Activated T-cell treated with anti-CD3 and anti-CD28 coated beads for 1 hour (primary cell): ENCODE results near the gene ACSS1.

Source experiments
- DNase-seq: peaks from one replicate; pipeline ENCODE4 v3.0.0-alpha.2; 2020; ENCODE audit warnings: low read depth

Gene ACSS1

DNA sequence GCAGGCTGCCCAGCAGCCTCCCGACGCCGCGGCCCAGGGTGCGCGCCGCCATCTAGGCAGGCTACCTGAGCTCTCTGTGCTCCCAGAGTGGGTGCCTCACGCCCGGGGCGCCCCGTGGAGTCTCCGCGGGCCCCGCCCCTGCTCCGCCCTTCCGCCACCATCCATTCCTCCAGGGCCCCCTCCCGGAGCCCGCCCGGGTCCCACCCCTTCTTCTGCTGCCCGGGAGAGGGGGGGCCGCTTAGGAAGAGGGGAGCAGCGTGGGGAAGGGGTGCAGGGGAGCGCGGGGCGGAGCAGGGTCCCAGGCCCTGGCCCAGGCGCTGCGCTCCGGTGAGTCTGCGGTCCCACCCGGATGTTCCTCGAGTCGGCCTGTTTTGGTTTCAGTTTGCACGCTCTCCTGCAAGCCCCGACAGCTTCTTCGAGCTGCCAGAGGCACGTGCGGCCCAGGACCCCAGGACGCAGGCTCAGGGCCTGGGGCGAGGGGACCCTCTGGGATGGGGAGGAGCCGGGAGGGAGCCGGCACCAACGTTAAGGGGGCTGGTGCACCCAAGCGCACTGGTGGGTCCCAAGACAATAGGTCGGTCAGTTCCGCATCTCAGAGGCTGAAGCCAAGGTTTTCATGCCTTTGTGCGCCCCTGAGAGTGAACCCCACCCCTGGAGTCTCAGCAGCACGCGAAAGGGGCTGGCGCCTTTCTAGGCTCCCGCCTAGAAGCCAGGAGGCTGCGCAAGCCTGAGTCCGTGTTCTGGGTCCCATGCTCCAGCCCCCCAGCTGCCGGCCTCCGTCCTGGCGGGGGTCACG is at the start of gene ACSS1:
Gene ACSS1, minus strand, starts transcription at position 89 of the 796 bp plus-strand sequence. Its CDS starts 37 bp downstream, at position 52.
- DNase-seq = peak; percentile 61

DNA sequence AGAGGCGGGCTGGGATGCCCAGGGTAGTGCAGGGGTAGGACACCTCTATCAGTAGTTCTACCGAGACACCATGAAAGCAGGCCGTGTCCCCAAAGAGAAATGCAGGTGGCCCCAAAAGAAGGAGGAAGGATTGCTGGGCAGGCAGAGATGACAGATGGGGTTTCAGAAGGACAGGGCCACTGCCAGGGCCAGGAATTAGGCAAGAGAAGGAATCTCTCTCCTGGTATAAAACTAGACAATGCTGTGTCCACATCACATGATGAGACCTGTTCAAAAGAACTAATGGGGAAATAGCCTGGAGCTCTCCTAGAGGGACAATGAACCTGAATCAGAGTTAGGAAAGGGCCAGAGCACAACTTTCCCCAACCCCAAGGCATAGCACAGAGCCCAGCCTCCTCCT is 45.6 kb upstream of the ACSS1 start:
- no peak for DNase-seq

- no peak for DNase-seq
Measured at GRCh38 chr20:25100914-25101313, 43.0 kb upstream of the ACSS1 start.

DNA sequence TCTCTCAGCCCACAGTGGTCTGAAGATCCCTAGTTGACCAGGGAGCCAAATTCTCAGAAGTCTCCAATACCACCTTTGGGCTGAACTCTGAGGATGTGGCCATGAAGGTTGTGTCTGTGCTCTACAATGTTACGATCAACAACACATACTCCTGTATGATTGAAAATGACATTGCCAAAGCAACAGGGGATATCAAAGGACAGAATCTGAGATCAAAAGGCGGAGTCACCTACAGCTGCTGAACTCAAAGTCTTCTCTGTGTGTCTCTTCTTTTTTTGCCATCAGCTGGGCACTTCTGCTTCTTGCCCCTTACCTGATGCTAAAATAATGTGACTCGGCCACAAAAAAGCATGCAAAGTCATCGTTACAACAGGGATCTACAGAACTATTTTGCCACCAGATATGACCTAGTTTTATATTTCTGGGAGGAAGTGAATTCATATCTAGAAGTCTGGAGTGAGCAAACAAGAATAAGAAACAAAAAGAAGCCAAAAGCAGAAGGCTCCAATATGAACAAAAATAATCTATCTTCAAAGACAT is 41.7 kb upstream of the ACSS1 start:
- no peak for DNase-seq

DNA sequence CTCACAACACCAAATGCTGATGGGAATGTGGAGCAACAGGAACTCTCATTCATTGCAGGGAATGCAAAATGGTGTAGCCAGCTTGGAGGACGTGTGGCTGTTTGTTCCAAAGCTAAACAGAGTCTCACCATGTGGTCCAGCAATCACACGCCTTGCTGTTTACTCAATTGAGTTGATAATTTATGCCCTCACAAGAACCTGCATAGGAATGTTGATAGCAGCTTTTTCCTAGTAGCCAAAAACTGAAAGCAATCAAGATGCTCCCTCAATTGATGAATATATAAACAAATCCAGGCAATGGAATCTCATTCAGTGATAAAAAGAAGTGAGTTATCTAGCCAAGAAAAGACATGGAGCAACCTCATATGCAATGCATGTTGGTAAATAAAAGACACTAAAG is 39.6 kb upstream of the ACSS1 start:
- DNase-seq = no peak

DNA sequence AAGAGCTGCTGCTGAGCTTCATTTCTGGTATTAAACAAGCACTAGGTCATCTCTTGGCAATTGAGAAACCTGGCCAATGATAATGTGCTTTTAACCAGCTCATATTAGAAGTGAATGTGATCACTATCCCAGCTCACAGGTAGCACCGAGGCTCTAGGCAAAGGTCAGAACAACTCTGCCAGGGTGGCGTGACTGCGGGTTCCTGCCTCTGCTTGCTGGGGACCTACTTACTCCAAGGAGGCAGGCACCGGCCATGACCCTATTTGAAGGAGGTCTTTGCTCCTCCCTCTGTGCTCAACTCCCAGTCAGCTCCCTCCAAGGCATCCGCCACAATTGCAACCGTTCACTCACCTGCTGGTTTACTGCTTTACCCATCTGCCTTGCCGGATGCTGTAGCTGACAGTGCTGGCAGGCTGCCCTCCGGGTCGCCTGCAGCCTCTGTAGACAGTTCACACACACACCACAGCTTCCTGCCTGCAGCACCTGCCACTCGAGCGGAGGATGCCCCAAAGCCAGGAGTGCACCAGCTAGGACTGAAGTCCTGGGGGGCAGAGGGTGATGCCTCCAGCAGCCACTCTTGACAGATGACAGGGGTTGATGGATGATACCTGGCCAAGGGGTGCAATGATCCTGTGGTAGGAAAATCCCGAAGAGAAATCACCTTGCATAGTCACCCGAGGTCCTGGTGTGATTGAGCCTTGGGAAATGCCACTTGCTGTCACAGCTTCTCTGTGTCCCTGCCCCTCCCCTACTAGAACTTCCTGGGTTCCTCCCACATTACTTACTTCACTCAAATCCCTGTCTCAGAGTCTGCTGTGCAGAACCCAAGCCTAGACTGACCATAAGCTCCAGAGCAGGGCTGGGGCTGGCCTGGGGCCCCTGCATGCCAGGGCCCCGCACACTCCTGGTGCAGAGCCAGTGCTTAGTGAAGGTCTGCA is 32.8 kb upstream of the ACSS1 start:
- peak; percentile 59 for DNase-seq

- DNase-seq = no peak
Measured at GRCh38 chr20:25089662-25090061, 31.7 kb upstream of the ACSS1 start.

- no peak for DNase-seq
Measured at GRCh38 chr20:25089096-25089495, 31.2 kb upstream of the ACSS1 start.

- DNase-seq = no peak
Measured at GRCh38 chr20:25088267-25088666, 30.3 kb upstream of the ACSS1 start.

DNA sequence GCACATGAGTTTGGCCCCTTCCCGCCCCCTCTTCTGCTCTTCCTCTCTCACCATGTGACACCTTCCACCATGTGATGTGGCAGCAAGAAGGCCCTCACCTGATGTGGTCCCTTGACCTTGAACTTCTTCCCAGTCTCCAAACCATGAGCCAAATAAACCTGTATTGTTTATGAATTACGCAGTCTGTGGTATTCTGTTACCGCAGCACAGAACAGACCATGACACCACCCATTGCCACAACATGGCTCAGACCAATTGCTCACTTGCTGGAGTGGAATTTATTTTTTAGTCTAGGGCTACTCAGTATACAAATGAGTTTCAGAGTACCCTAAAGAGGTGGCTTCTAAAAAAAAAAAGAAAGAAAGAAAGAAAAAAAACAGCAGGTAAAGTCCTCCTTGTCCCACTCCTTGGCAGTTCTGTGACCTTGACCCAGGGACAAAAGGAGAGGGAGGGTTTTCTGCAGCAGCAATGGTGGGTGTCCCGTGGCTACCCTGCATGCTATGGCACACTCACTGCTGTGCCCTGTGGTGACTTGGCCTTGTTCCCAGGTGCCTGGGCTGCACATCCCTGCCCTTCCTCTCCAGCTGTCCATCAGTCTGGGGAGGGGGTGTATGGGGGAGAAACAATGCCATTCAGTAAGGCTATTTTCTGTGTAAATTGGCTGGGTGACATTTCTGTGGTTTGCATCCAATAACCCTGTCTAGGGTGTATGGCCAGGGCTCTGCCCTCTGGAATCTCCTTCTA is 29.4 kb upstream of the ACSS1 start:
- no peak for DNase-seq

- DNase-seq = no peak
Measured at GRCh38 chr20:25085756-25086495, 28.0 kb upstream of the ACSS1 start.

DNA sequence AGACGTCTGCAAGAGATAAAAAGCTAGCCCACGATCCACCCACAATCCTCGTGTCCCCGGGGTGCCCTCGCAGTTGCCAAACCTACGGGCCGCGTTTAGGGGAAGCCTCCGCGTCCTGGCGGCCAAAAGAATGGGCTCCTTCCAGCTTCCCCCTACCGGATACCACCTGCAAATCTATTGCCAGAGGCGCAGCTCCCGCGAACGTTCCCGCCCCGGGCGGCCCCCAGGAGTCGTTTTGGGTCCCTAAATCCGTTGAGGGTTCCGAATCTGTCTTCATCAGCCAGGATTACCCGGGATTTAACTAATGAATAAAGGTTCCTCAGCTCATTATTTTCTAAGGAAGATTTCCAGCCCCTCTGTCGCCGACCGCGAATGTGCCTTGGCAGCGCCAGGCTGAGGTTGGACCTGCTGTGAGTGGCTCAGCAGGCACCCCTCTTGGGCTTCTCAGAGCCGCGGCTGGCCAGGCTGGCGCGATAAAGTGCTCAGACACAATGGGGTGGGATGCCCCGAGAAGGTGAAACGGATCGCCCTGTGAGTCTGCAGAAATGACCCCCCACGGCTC is 26.8 kb upstream of the ACSS1 start:
- no peak for DNase-seq

DNA sequence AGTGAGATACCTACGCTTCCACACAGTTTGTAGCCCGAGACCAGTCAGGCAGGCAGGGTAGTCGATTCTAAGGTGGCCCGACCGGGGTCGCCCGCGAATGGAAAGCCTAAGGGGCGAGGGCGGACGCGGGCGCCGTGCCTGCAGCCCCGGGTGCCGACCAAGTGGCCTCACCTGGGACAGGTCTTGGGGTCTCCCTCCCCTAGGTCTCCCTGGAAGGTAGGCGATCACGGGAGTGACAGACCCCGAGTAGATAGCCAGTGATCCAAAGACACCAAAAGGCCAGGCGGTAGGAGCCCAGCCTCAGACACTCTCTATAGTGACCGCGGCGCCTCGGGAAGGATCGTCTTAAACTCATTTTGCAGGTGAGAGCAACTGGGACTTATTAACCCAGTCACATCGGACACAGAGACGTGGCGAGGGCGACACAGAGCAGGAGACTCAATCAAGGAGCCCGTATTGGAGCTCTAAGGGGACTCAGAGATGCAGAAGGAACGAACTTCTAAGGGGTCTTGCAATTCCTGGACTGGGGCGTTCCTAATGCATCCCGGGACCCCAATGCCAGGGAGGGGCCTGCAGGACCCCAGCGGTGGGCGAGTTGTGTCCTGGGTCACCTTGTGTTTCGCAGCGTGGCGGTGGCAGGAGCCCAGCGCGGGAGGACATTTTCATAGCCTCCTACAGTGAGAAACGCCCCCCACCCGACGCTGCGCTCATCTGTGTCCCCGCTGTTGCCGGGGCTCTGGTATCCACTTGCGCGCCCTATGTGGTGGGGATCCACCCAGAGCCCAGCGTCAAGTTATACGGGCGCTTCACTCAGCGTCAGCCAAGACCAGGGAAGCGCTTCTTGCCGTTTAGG is 26.1 kb upstream of the ACSS1 start:
- no peak for DNase-seq

DNA sequence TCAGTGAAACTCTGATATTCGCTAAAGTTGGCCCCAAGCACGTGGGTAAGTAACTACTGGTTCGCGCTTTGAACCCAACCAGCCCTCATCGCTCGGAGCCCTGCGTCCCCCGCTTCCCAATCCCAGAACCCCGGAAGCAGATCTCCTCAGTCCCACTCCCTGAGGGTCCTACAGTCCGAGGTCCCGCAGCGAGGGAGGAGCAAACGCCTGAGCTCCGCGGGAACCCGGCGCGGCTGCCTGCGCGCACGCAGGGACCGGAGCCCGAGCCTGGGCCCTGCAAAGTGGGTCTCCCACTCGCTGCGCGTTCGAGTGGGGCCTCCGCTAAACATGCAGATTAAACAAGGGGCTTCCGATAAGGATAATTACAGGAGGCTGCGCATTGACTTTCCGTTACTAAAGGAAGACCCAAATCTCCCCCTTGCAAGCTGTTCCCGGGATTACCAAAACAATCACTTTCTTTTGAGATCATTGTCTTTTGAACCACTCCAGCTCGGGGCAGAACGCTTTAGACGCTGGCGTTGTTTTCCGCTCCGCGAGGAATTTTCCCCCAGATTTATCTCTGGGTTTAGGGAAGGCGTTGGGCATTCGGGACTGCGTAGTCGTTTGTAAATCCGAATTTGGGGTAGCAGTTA is 25.3 kb upstream of the ACSS1 start:
- DNase-seq = no peak

DNA sequence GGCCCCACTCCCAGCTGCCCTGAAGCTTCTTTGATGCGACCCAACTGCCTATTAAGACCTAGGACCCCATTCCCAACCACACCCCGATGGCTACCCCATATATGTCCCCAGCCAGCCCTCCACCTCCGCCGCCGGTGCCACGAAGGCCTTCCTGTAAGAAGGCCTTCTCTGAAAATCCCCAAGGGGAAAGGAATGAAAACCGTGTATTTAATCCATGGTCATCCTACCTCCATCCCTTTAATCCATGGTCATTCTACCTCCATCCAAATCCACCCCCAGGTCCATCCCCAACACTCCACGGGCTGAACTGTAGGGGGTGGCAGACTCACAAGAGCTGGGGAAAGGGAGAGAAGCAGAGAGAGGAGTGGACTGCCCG is 24.5 kb upstream of the ACSS1 start:
- no peak for DNase-seq

GRCh38 chr20:25081730-25082497 is 24.0 kb upstream of the ACSS1 start, which contains the start of gene VSX1:
TSS of gene VSX1 (minus strand) at chr20:25082141. CDS start at chr20:25082096, 45 bp downstream.
- DNase-seq = no peak

DNA sequence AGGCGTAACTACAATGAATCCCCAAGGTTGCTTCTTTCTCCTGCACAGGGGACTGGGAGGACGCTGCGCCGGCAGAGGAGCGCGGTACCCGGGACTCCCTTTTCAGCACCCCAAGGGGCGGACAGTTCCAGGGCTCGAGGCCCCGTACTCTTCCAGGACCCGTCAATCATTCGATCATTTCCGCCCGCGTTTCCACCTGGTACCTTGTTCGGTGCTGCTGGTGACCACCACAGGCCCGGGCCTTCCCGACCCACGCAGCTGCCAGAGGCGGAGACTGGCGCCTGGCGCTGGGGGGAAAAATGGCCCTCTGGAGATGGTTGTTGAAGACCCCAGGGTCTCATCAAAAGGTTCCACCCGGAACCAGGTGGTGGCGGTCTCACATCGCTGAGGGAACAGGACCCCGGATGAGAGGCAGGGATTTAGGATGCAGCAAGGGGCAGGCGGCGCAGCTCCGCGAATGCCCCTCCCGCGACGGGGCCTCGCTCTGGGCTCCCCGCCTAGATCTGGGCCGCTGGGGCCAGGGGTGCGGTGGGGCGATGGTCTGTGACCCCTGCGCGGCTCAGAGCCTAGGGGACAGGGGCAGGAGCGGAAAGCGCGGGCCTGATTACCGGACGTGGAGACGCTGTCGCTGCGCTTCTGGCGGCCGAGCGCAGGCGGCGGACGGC is 23.3 kb upstream of the ACSS1 start:
- no peak for DNase-seq

GRCh38 chr20:25079171-25079570 is 21.2 kb upstream of the ACSS1 start:
- DNase-seq = no peak
